NCI-H1105 (cell line): ENCODE data around the gene RIMS4.

Source experiments
- DNase-seq: peaks from one replicate; lab custom pipeline; 2025; lab: John Stamatoyannopoulos, UW

The RIMS4 gene

GRCh38 chr20:44742304-44743079 is 67.9 kb downstream of the RIMS4 start:
- no peak for DNase-seq

- DNase-seq: no peak
Measured at GRCh38 chr20:44739942-44740341, 70.4 kb downstream of the RIMS4 start.

- DNase-seq: peak; percentile 48
Measured at GRCh38 chr20:44738813-44739477, 71.4 kb downstream of the RIMS4 start.

GRCh38 chr20:44737116-44737515 is 73.2 kb downstream of the RIMS4 start:
- no peak for DNase-seq

GRCh38 chr20:44736170-44737021 is 74.0 kb downstream of the RIMS4 start:
- DNase-seq: peak; percentile 42

- no peak for DNase-seq
Measured at GRCh38 chr20:44735816-44736169, 74.6 kb downstream of the RIMS4 start.

- no peak for DNase-seq
Measured at GRCh38 chr20:44734938-44735337, 75.4 kb downstream of the RIMS4 start.

- DNase-seq: peak; percentile 42
Measured at GRCh38 chr20:44733341-44734069, 76.8 kb downstream of the RIMS4 start.

GRCh38 chr20:44732327-44732726 is 78.0 kb downstream of the RIMS4 start:
- DNase-seq: no peak

- DNase-seq: no peak
Measured at GRCh38 chr20:44731657-44732056, 78.7 kb downstream of the RIMS4 start.

GRCh38 chr20:44730441-44730840 is 79.9 kb downstream of the RIMS4 start:
- DNase-seq: no peak

- DNase-seq: peak; percentile 88
Measured at GRCh38 chr20:44728801-44729443, 81.4 kb downstream of the RIMS4 start.

- no peak for DNase-seq
Measured at GRCh38 chr20:44727651-44728050, 82.7 kb downstream of the RIMS4 start.

- DNase-seq: no peak
Measured at GRCh38 chr20:44727039-44727438, 83.3 kb downstream of the RIMS4 start.

GRCh38 chr20:44725837-44726236 is 84.5 kb downstream of the RIMS4 start:
- DNase-seq: no peak

- no peak for DNase-seq
Measured at GRCh38 chr20:44724423-44725091, 85.8 kb downstream of the RIMS4 start.

- DNase-seq: no peak
Measured at GRCh38 chr20:44723798-44724362, 86.5 kb downstream of the RIMS4 start.

- no peak for DNase-seq
Measured at GRCh38 chr20:44723391-44723790, 87.0 kb downstream of the RIMS4 start.

- no peak for DNase-seq
Measured at GRCh38 chr20:44722990-44723389, 87.4 kb downstream of the RIMS4 start.

- DNase-seq: no peak
Measured at GRCh38 chr20:44721785-44722054, 88.6 kb downstream of the RIMS4 start.
